K562 (cell line): ENCODE data around the gene AMFR. TPM values are rescaled to one million over a fixed set of nuclear protein-coding genes. Genes with fewer than 3 reads are reported as not detected.

Source experiments
- ATAC-seq: fragments of 200-7000 bp; cut with Tn5 transposase; 3 replicates; pipeline ENCODE4 v1.9.1; 2020; ENCODE audit warnings: moderate library complexity
- BruUV-seq: library from RNA; stranded (reverse); fragments of 400-500 nt; replicated peaks from 2 replicates; lab custom pipeline; 2021; lab: Mats Ljungman, UMichigan
- CTCF ChIA-PET: fragments of 300-600 bp; formaldehyde crosslinking; extraction: SDS; loops from one replicate; lab custom pipeline; 2021; ENCODE audit warnings: low intra/inter-chr PET ratio; lab: Yijun Ruan, JAX
- POLR2A ChIA-PET: fragments of 300-600, 350-650 bp; sonication (Branson Sonifier 250); formaldehyde crosslinking; extraction: SDS; loops from one replicate; lab custom pipeline; 2021; ENCODE audit warnings: antibody characterized with exemption, inconsistent platforms; lab: Yijun Ruan, JAX
- DNase-seq, 4 experiments: peaks; one replicate each; pipeline versions ENCODE4 v3.0.0 to v3.0.0-alpha.2; 2011 to 2018; ENCODE audit warnings: low spot score in 3 of 4, mixed read lengths in 3 of 4; ENCODE audit errors: extremely low read depth in 1 of 4
- FAIRE-seq: peaks from 2 replicates; lab custom pipeline; 2011; peaks lifted over from hg19 to GRCh38; lab: Jason Lieb, UNC
- H2AFZ ChIP-seq: 2 replicates; pipeline ENCODE4 v1.6.0; 2011; ENCODE audit warnings: low read depth, low read length, control low read depth, inconsistent platforms
- H3K27ac ChIP-seq: fragments of 200-600 bp; 3 replicates; pipeline ENCODE4 v1.8.0; 2011; ENCODE audit warnings: low read depth, mild to moderate bottlenecking, control low read depth, inconsistent platforms, low read length, moderate library complexity, mixed read lengths; ENCODE audit errors: extremely low read depth
- H3K27me3 ChIP-seq, 2 experiments: fragments of 300-600 bp in 1 of 2; 2 replicates in 1 of 2; 3 replicates in 1 of 2; pipeline versions ENCODE4 v1.6.0 to v1.8.0; 2011; ENCODE audit warnings: inconsistent platforms in 2 of 2, low read length in 2 of 2, mild to moderate bottlenecking in 1 of 2, mixed read lengths in 1 of 2, moderate library complexity in 1 of 2; ENCODE audit not compliant: control insufficient read depth in 2 of 2, insufficient read depth in 2 of 2
- H3K36me3 ChIP-seq: fragments of 300-600 bp; 3 replicates; pipeline ENCODE4 v1.8.0; 2011; ENCODE audit warnings: mild to moderate bottlenecking, low read length, inconsistent platforms; ENCODE audit not compliant: control insufficient read depth, insufficient read depth
- H3K4me1 ChIP-seq, 2 experiments: fragments of 200-600 bp in 1 of 2; replicated peaks in 1 of 2; 2 replicates in 1 of 2; 3 replicates in 1 of 2; pipeline versions ENCODE4 v1.5.1 to v1.8.0; 2011; ENCODE audit warnings: inconsistent platforms in 2 of 2, low read length in 2 of 2, mild to moderate bottlenecking in 1 of 2, mixed read lengths in 1 of 2, moderate library complexity in 1 of 2; ENCODE audit not compliant: control insufficient read depth in 2 of 2, insufficient read depth in 2 of 2
- H3K4me2 ChIP-seq: 2 replicates; pipeline ENCODE4 v1.6.1; 2011; ENCODE audit warnings: low read length, control low read depth, inconsistent platforms, mixed read lengths; ENCODE audit not compliant: insufficient read depth
- H3K4me3 ChIP-seq: fragments of 200-600 bp; sonication (generic), shearing (Covaris generic); 2 replicates; pipeline ENCODE4 v1.5.1; 2016; ENCODE audit warnings: control low read depth, inconsistent platforms
- H3K79me2 ChIP-seq: fragments of 200-600 bp; 3 replicates; pipeline ENCODE4 v1.8.0; 2011; ENCODE audit warnings: low read length, inconsistent platforms; ENCODE audit not compliant: control insufficient read depth, insufficient read depth
- H3K9ac ChIP-seq, 2 experiments: 2 replicates each; pipeline versions ENCODE4 v1.6.0 to v1.6.1; 2011; ENCODE audit warnings: low read depth in 2 of 2, low read length in 2 of 2, control low read depth in 1 of 2, inconsistent platforms in 1 of 2, mild to moderate bottlenecking in 1 of 2, mixed read lengths in 1 of 2; ENCODE audit not compliant: insufficient read depth in 1 of 2
- H3K9me1 ChIP-seq: one replicate; pipeline ENCODE4 v1.6.0; 2011; ENCODE audit warnings: inconsistent platforms, mild to moderate bottlenecking, low read length, moderate library complexity; ENCODE audit not compliant: control insufficient read depth, insufficient read depth
- H3K9me3 ChIP-seq: replicated peaks from 2 replicates; pipeline ENCODE4 v1.5.1; 2011; ENCODE audit warnings: low read depth, low read length, inconsistent platforms; ENCODE audit not compliant: control insufficient read depth, insufficient read depth
- H4K20me1 ChIP-seq: replicated peaks from 2 replicates; pipeline ENCODE4 v1.6.1; 2011; ENCODE audit warnings: low read length, inconsistent platforms, mixed read lengths; ENCODE audit not compliant: control insufficient read depth, insufficient read depth
- ATF1 ChIP-seq, 2 experiments: fragments of 450-650 bp in 1 of 2; IDR thresholded peaks; 2 replicates each; pipeline ENCODE4 v1.6.1; 2016; ENCODE audit warnings: missing compliant biosample characterization in 1 of 2, missing genetic modification characterization in 1 of 2
- FOXJ3 ChIP-seq: sonication (generic); formaldehyde crosslinking; IDR thresholded peaks from 2 replicates; pipeline ENCODE4 v1.4.0; 2020; ENCODE audit warnings: mild to moderate bottlenecking, missing genetic modification reagents
- FOXO4 ChIP-seq: fragments of 450-650 bp; formaldehyde crosslinking; IDR thresholded peaks from 2 replicates; pipeline ENCODE4 v1.4.0; 2020; ENCODE audit warnings: mild to moderate bottlenecking, moderate library complexity
- JUND ChIP-seq, 2 experiments: IDR thresholded peaks; 2 replicates in 1 of 2; 3 replicates in 1 of 2; pipeline ENCODE4 v1.6.1; 2011; ENCODE audit warnings: borderline replicate concordance in 2 of 2, low read depth in 2 of 2, low read length in 2 of 2, improper control_type of control experiment in 1 of 2, missing biosample characterization in 1 of 2, missing genetic modification characterization in 1 of 2, missing genetic modification reagents in 1 of 2
- KHSRP ChIP-seq: fragments of 450-650 bp; IDR thresholded peaks from 2 replicates; pipeline ENCODE4 v1.6.1; 2017
- MBD2 ChIP-seq: sonication (generic); IDR thresholded peaks from 2 replicates; pipeline ENCODE4 v1.6.1; 2016; ENCODE audit warnings: low read depth, borderline replicate concordance
- MLX ChIP-seq, 2 experiments: fragments of 450-650 bp in 1 of 2; sonication (generic) in 1 of 2; formaldehyde crosslinking; conservative IDR thresholded peaks; 2 replicates each; pipeline versions ENCODE4 v1.4.0 to v1.8.1; 2020 to 2022; ENCODE audit warnings: mild to moderate bottlenecking in 1 of 2, missing genetic modification reagents in 1 of 2
- MTA2 ChIP-seq: fragments of 450-650 bp; IDR thresholded peaks from 2 replicates; pipeline ENCODE4 v1.6.1; 2016; ENCODE audit warnings: low read depth
- NCOR1 ChIP-seq: fragments of 450-650 bp; IDR thresholded peaks from 2 replicates; pipeline ENCODE4 v1.6.1; 2016; ENCODE audit warnings: mild to moderate bottlenecking, moderate library complexity
- POLR2A ChIP-seq: fragments of 450-650 bp; conservative IDR thresholded peaks from 2 replicates; pipeline ENCODE4 v1.6.1; 2016
- SRSF9 ChIP-seq: fragments of 200-400 bp; formaldehyde crosslinking; IDR thresholded peaks from 2 replicates; pipeline ENCODE4 v1.6.1; 2017; ENCODE audit warnings: low read depth, low read length, borderline replicate concordance
- TSC22D4 ChIP-seq: fragments of 450-650 bp; IDR thresholded peaks from 2 replicates; pipeline ENCODE4 v1.6.1; 2016; ENCODE audit warnings: missing genetic modification characterization, missing biosample characterization, control low read depth
- ZKSCAN1 ChIP-seq: fragments of 150-350 bp; IDR thresholded peaks from 2 replicates; pipeline ENCODE4 v1.6.1; 2016; ENCODE audit warnings: low read depth, low read length
- ZNF766 ChIP-seq: fragments of 200-800 bp; sonication (Bioruptor generic); conservative IDR thresholded peaks from 2 replicates; pipeline ENCODE4 v1.6.1; 2016; ENCODE audit warnings: missing genetic modification characterization, missing compliant biosample characterization
- ZNF785 ChIP-seq: fragments of 250-450 bp; sonication (Bioruptor Pico); IDR thresholded peaks from 2 replicates; pipeline ENCODE4 v1.4.0; 2020; ENCODE audit warnings: mild to moderate bottlenecking
- WGBS: fragments of 100-300 bp; shearing (Covaris generic); methylation state at CpG from one replicate; pipeline ENCODE4 v1.1.6; 2016; ENCODE audit warnings: low coverage, mixed read lengths; ENCODE audit not compliant: insufficient coverage; ENCODE audit errors: missing lambda C conversion rate; 5-methylcytosine and 5-hydroxymethylcytosine counted together
- in situ Hi-C: fragments of 300-500 bp; cut with MboI; formaldehyde crosslinking; loops from 4 replicates; pipeline ENCODE4 v1.15.0; 2018; ENCODE audit warnings: inconsistent platforms, mixed read lengths
- intact Hi-C: fragments of 100-400 bp; cut with micrococcal nuclease; formaldehyde crosslinking; loops from 2 replicates; pipeline ENCODE4 v1.14.2; 2022
- polyA plus RNA-seq, 8 experiments: library from polyadenylated mRNA; depleted of rRNA in 4 of 8; stranded (reverse) in 5 of 8; unstranded in 3 of 8; fragments of >200 nt; fragmentation: Nextera tagmentation in 2 of 8; fragmentation: Illumina TruSeq in 1 of 8; extraction: Ambion mirVana in 2 of 8; extraction: Trizol in 1 of 8; gene quantifications; 2 replicates each; pipeline versions ENCODE4 v1.2.1 to v1.2.3, GENCODE V29; 2011 to 2014; ENCODE audit warnings: inconsistent platforms in 1 of 8, missing spikeins in 1 of 8
- total RNA-seq, 7 experiments: library from RNA; depleted of rRNA in 6 of 7; stranded (reverse); fragments of >200 nt in 6 of 7; fragmentation: Illumina TruSeq in 2 of 7; extraction: Trizol in 2 of 7; gene quantifications; 2 replicates each; pipeline versions ENCODE4 v1.2.1 to v1.2.3, GENCODE V29; 2011 to 2021; ENCODE audit warnings: low replicate concordance in 1 of 7
- TF ChIP-seq, protein P1 (sequence below), 2 experiments: IDR thresholded peaks; 2 replicates each; pipeline ENCODE4 v1.6.1; 2011; ENCODE audit warnings: borderline replicate concordance in 1 of 2, control low read depth in 1 of 2, low read depth in 1 of 2, low read length in 1 of 2, mild to moderate bottlenecking in 1 of 2, mixed read lengths in 1 of 2, moderate library complexity in 1 of 2; ENCODE audit not compliant: insufficient read depth in 1 of 2, insufficient read length in 1 of 2, poor library complexity in 1 of 2, severe bottlenecking in 1 of 2; ENCODE audit errors: extremely low read depth in 1 of 2
- TF ChIP-seq, protein P2 (sequence below): fragments of 200-800 bp; sonication (Bioruptor generic); IDR thresholded peaks from 2 replicates; pipeline ENCODE4 v1.6.1; 2017; ENCODE audit warnings: missing genetic modification characterization, missing compliant biosample characterization

Gene AMFR
- total and polyA plus RNA-seq, 9 of the 15 experiments (the other 6 are each of a cell fraction or from before 2014, with no cell fraction given), result 15.6 to 113 (median 58.4) TPM

DNA sequence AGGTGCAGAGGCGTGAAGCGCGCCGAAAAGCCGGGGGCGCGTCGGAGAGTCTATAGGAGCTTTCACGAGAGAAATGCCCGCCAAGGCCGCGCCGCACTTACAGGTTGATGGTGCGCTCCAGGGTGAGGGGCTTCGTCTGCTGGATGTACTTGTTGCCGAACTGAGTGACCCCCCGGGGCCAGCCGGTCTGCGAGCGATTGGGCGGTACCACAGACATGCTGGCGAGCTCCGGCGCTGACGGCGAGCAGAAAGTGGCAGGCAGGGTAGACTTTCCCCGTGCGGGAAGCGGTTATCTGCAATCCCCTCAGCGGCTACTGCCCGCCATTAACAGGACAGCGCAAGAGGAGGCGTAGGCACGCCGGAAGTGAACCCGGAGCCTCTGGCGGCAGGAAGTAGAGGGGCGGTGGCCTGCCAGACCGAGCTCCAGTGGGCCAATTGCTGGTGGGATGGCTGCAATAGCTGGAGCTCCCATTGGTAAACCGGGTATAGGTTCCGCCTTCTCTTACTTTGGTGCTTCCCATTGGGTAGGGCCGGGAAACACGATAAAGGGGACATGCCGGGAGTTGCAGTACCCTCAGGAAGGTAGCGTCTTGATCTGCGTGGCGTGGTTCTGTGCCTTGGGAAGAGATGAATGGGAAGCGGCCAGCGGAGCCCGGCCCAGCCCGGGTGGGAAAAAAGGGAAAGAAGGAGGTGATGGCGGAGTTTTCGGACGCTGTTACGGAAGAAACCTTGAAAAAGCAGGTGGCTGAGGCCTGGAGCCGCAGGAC, 25.8 kb upstream of the AMFR start, which contains the start of the genes NUDT21 and OGFOD1:
TSS of gene NUDT21 (minus strand) at position 347 of the 767 bp plus-strand sequence. CDS start at position 217, 130 bp downstream.
TSS of gene OGFOD1 (plus strand) at position 569 of the 767 bp plus-strand sequence. CDS start at position 628, 59 bp downstream.
- H2AFZ ChIP-seq, result peak within 1 kb of the TSS; percentile 92
- intact Hi-C loops, result no loop called here
- CTCF ChIA-PET, result no interaction called here
- H3K79me2 ChIP-seq, result peaks cover 76% of the 10 kb centered on the region
- peak within 1 kb of the TSS; percentile 93 to 98 for H3K9ac ChIP-seq
- H3K27me3 ChIP-seq, result no peaks in the 10 kb centered on the region
- BruUV-seq, result no TSS peak
- peaks cover 18% of the 10 kb centered on the region for H4K20me1 ChIP-seq
- peak; percentile 96 to 99 (median 97) for DNase-seq
- peaks cover 0 to 16% of the 10 kb centered on the region in 2 experiments; a peak in 4 of 5 replicates for H3K4me1 ChIP-seq
- POLR2A ChIA-PET, result interaction anchor here (0.6 to 2.9 kb wide), 14 partner anchors 9 to 154 kb away, joined by 3 to 17 read pairs (median 4); no protein-coding TSS in a partner anchor
- peak within 1 kb of the TSS; percentile 89 for H3K4me3 ChIP-seq
- ATAC-seq, result peak; percentile 98
- peaks cover 55% of the 10 kb centered on the region for H3K36me3 ChIP-seq
- WGBS, result under 1% methylated on average over 55 of the region's 56 CpGs
- H3K9me3 ChIP-seq, result no peaks in the 10 kb centered on the region
- H3K4me2 ChIP-seq, result peak within 1 kb of the TSS; percentile 95
- in situ Hi-C loops, result no loop called here
- peak; percentile 98 for FAIRE-seq
- no peaks in the 10 kb centered on the region for H3K9me1 ChIP-seq
- peak within 1 kb of the TSS; percentile 88 for H3K27ac ChIP-seq
- TF ChIP-seq SRSF9 (no peak), ZKSCAN1 (no peak), ATF1 (CRISPR knock-in tag; IDR thresholded peaks at IDR 0.05) (no peak), ATF1 (tag; IDR thresholded peaks at IDR 0.05) (peak; percentile 85), TSC22D4 (no peak), ZNF785 (CRISPR knock-in tag) (no peak), JUND (IDR thresholded peaks at IDR 0.05; ENCODE audit: borderline replicate concordance, low read depth, low read length) (peak; percentile 47), JUND (tag; IDR thresholded peaks at IDR 0.05; ENCODE audit: borderline replicate concordance, low read depth, low read length) (no peak), FOXO4 (CRISPR knock-in tag) (no peak), MTA2 (no peak), ZNF766 (peak; percentile 42; the same call in 1 of the 2 replicates), POLR2A (peak; percentile 92), NCOR1 (no peak), MLX (CRISPR knock-in tag; conservative IDR thresholded peaks at IDR 0.05) (no peak), MBD2 (peak; percentile 96), FOXJ3 (CRISPR knock-in tag) (no peak), KHSRP (no peak)
- TF ChIP-seq, protein P1, sequence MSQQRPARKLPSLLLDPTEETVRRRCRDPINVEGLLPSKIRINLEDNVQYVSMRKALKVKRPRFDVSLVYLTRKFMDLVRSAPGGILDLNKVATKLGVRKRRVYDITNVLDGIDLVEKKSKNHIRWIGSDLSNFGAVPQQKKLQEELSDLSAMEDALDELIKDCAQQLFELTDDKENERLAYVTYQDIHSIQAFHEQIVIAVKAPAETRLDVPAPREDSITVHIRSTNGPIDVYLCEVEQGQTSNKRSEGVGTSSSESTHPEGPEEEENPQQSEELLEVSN (IDR thresholded peaks at IDR 0.05; ENCODE audit: borderline replicate concordance in 1 of 2, extremely low read depth in 1 of 2, insufficient read depth in 1 of 2, insufficient read length in 1 of 2, low read depth in 1 of 2, low read length in 1 of 2, poor library complexity in 1 of 2, severe bottlenecking in 1 of 2), result peak; percentile 52 to 57
- TF ChIP-seq, protein P2, sequence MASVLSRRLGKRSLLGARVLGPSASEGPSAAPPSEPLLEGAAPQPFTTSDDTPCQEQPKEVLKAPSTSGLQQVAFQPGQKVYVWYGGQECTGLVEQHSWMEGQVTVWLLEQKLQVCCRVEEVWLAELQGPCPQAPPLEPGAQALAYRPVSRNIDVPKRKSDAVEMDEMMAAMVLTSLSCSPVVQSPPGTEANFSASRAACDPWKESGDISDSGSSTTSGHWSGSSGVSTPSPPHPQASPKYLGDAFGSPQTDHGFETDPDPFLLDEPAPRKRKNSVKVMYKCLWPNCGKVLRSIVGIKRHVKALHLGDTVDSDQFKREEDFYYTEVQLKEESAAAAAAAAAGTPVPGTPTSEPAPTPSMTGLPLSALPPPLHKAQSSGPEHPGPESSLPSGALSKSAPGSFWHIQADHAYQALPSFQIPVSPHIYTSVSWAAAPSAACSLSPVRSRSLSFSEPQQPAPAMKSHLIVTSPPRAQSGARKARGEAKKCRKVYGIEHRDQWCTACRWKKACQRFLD (CRISPR knock-in tag), result peak; percentile 91
